ENCODE measurements around the gene MLF2. TPM values are rescaled to one million over a fixed set of nuclear protein-coding genes. Genes with fewer than 3 reads are reported as not detected.

The MLF2 gene
- total RNA-seq, 2 donors from 2014 or later, result 59.4 to 76.5 TPM

GRCh38 chr12:6768990-6769389 lies 16.0 kb upstream of the MLF2 start:
- Histone ChIP-seq H3K4me1 (peaks cover 36% of the 10 kb centered on the region), H3K27ac (no peak overlapping the region), H3K27me3 (no peaks in the 10 kb centered on the region), H3K36me3 (replicated peaks in 1 of 2; ENCODE audit: insufficient read depth in 1 of 2, low read depth in 2 of 2) (no peaks in the 10 kb centered on the region), H3K4me3 (no peak overlapping the region), H3K9me3 (no peaks in the 10 kb centered on the region)
- ATAC-seq, result no peak
- no peak for TF ChIP-seq CTCF (IDR thresholded peaks at IDR 0.05)
- TF ChIP-seq POLR2A (IDR thresholded peaks at IDR 0.05), result no peak
- DNase-seq, result peak in 3 of 4 donors; percentile 43 to 52 (median 49)
- intact Hi-C loops (cut with DNase I), result no loop called here
- 79 to 84% methylated on average over 6 of the region's 6 CpGs for WGBS, 2 donors

GRCh38 chr12:6768437-6768914 lies 15.5 kb upstream of the MLF2 start:
- 57 to 58% methylated on average over 6 of the region's 6 CpGs for WGBS, 2 donors

GRCh38 chr12:6767353-6768319 lies 14.7 kb upstream of the MLF2 start:
- no peak for TF ChIP-seq POLR2A (IDR thresholded peaks at IDR 0.05)
- TF ChIP-seq CTCF (IDR thresholded peaks at IDR 0.05), result no peak
- ATAC-seq (no peak), DNase-seq (peak in 2 of 4 donors; percentile 40)
- H3K4me3 ChIP-seq, result peak overlapping the region; percentile 27 to 71
- intact Hi-C loops (cut with DNase I), result no loop called here
- no peaks in the 10 kb centered on the region for H3K36me3 ChIP-seq (replicated peaks in 1 of 2; ENCODE audit: insufficient read depth in 1 of 2, low read depth in 2 of 2)
- no peaks in the 10 kb centered on the region for H3K27me3 ChIP-seq
- 26 to 32% methylated on average over 23 to 43 of the region's 44 CpGs for WGBS, 2 donors
- H3K4me1 ChIP-seq, result peaks cover 48% of the 10 kb centered on the region
- H3K9me3 ChIP-seq, result no peaks in the 10 kb centered on the region
- H3K27ac ChIP-seq, result peak overlapping the region in 3 of 4 donors; percentile 78 to 95 (median 88)

More at GRCh38 chr12:6768437-6768914, 15.5 kb upstream of the MLF2 start:
- ATAC-seq (no peak), DNase-seq (no peak)
- intact Hi-C loops (cut with DNase I), result no loop called here
- H3K4me1 ChIP-seq, result peaks cover 41% of the 10 kb centered on the region
- H3K4me3 ChIP-seq, result no peak overlapping the region
- H3K36me3 ChIP-seq (replicated peaks in 1 of 2; ENCODE audit: insufficient read depth in 1 of 2, low read depth in 2 of 2), result no peaks in the 10 kb centered on the region
- H3K9me3 ChIP-seq, result no peaks in the 10 kb centered on the region
- no peak for TF ChIP-seq CTCF (IDR thresholded peaks at IDR 0.05)
- no peak for TF ChIP-seq POLR2A (IDR thresholded peaks at IDR 0.05)
- no peaks in the 10 kb centered on the region for H3K27me3 ChIP-seq
- no peak overlapping the region for H3K27ac ChIP-seq

GRCh38 chr12:6766651-6767349 lies 13.9 kb upstream of the MLF2 start:
- peak overlapping the region; percentile 27 to 71 for H3K4me3 ChIP-seq
- H3K4me1 ChIP-seq, result peaks cover 48% of the 10 kb centered on the region
- H3K9me3 ChIP-seq, result no peaks in the 10 kb centered on the region
- TF ChIP-seq CTCF (IDR thresholded peaks at IDR 0.05), result peak; percentile 45 to 93 (median 84)
- TF ChIP-seq POLR2A (IDR thresholded peaks at IDR 0.05), result peak; percentile 30 to 37 (median 34)
- DNase-seq, result peak; percentile 79 to 84 (median 80)
- H3K27me3 ChIP-seq, result no peaks in the 10 kb centered on the region
- H3K27ac ChIP-seq, result peak overlapping the region; percentile 78 to 95 (median 84)
- no peaks in the 10 kb centered on the region for H3K36me3 ChIP-seq (replicated peaks in 1 of 2; ENCODE audit: insufficient read depth in 1 of 2, low read depth in 2 of 2)
- peak; percentile 68 for ATAC-seq
- 0% methylated on average over 16 to 71 of the region's 88 CpGs for WGBS, 2 donors
- intact Hi-C loops (cut with DNase I), result no loop called here
